ENCODE results near the gene ALPL. TPM values are rescaled to one million over a fixed set of nuclear protein-coding genes. Genes with fewer than 3 reads are reported as not detected.

The ALPL gene
- polyA plus RNA-seq, 1 donor from 2014 or later, result 0.42 TPM

- H3K79me2 ChIP-seq (replicated peaks; ENCODE audit: insufficient read depth, low read length), result no peaks in the 10 kb centered on the region
- TF ChIP-seq CTCF (IDR thresholded peaks at IDR 0.05; ENCODE audit: poor library complexity, severe bottlenecking) (no peak), TAF1 (IDR thresholded peaks at IDR 0.05; ENCODE audit: low read depth) (no peak), EP300 (conservative IDR thresholded peaks at IDR 0.05; ENCODE audit: poor library complexity, severe bottlenecking) (no peak), EZH2 (IDR thresholded peaks at IDR 0.05; ENCODE audit: borderline replicate concordance, insufficient read depth, low read length, poor library complexity, severe bottlenecking) (no peak), RAD21 (conservative IDR thresholded peaks at IDR 0.05) (no peak), POLR2AphosphoS5 (IDR thresholded peaks at IDR 0.05) (no peak), REST (IDR thresholded peaks at IDR 0.05; ENCODE audit: borderline replicate concordance) (no peak), MXI1 (conservative IDR thresholded peaks at IDR 0.05; ENCODE audit: poor library complexity, severe bottlenecking) (no peak)
- H3K27ac ChIP-seq (ENCODE audit: low read length), result no peak overlapping the region
- no peaks in the 10 kb centered on the region for H3F3A ChIP-seq (ENCODE audit: insufficient read depth, low read length, poor library complexity, severe bottlenecking)
- H4K20me1 ChIP-seq (ENCODE audit: insufficient read depth), result no peaks in the 10 kb centered on the region
- no peaks in the 10 kb centered on the region for H3K9me2 ChIP-seq (ENCODE audit: insufficient read depth, low read length)
- H3K4me2 ChIP-seq (ENCODE audit: low read length), result no peak overlapping the region
- H3K9ac ChIP-seq (ENCODE audit: low read length), result no peak overlapping the region
- no peaks in the 10 kb centered on the region for H3K36me3 ChIP-seq (ENCODE audit: insufficient read depth, low read length)
- H2AFZ ChIP-seq (ENCODE audit: low read depth, low read length), result no peak overlapping the region
- H3K27me3 ChIP-seq (ENCODE audit: insufficient read depth, low read depth, low read length), result no peaks in the 10 kb centered on the region
- no peaks in the 10 kb centered on the region for H3K9me3 ChIP-seq (ENCODE audit: low read length)
- no peak overlapping the region for H3K4me3 ChIP-seq (ENCODE audit: low read length)
Observed at GRCh38 chr1:21547876-21548275, 38.7 kb downstream of the ALPL start.

GRCh38 chr1:21550097-21550496 lies 40.9 kb downstream of the ALPL start:
- TF ChIP-seq SMC3 (conservative IDR thresholded peaks at IDR 0.05; ENCODE audit: poor library complexity) (no peak), POLR2AphosphoS5 (IDR thresholded peaks at IDR 0.05) (no peak), REST (IDR thresholded peaks at IDR 0.05; ENCODE audit: borderline replicate concordance) (no peak), TAF1 (IDR thresholded peaks at IDR 0.05; ENCODE audit: low read depth) (no peak), EZH2 (IDR thresholded peaks at IDR 0.05; ENCODE audit: borderline replicate concordance, insufficient read depth, low read length, poor library complexity, severe bottlenecking) (no peak), RAD21 (conservative IDR thresholded peaks at IDR 0.05) (no peak), EP300 (conservative IDR thresholded peaks at IDR 0.05; ENCODE audit: poor library complexity, severe bottlenecking) (no peak), CTCF (IDR thresholded peaks at IDR 0.05; ENCODE audit: poor library complexity, severe bottlenecking) (no peak), MXI1 (conservative IDR thresholded peaks at IDR 0.05; ENCODE audit: poor library complexity, severe bottlenecking) (no peak)
- Histone ChIP-seq H3K27me3 (ENCODE audit: insufficient read depth, low read depth, low read length) (no peaks in the 10 kb centered on the region), H3K79me2 (replicated peaks; ENCODE audit: insufficient read depth, low read length) (no peaks in the 10 kb centered on the region), H3F3A (ENCODE audit: insufficient read depth, low read length, poor library complexity, severe bottlenecking) (no peaks in the 10 kb centered on the region), H3K4me3 (ENCODE audit: low read length) (no peak overlapping the region), H3K9me3 (ENCODE audit: low read length) (no peaks in the 10 kb centered on the region), H3K4me2 (ENCODE audit: low read length) (no peak overlapping the region), H3K9me2 (ENCODE audit: insufficient read depth, low read length) (no peaks in the 10 kb centered on the region), H3K9ac (ENCODE audit: low read length) (no peak overlapping the region), H3K27ac (ENCODE audit: low read length) (no peak overlapping the region), H2AFZ (ENCODE audit: low read depth, low read length) (no peak overlapping the region), H4K20me1 (ENCODE audit: insufficient read depth) (no peaks in the 10 kb centered on the region), H3K36me3 (ENCODE audit: insufficient read depth, low read length) (no peaks in the 10 kb centered on the region)

Measured in neural cell (in vitro differentiated cells).